ACC112 (cell line): ENCODE results near the gene CCL2.
A peak's percentile ranks its signal among the peaks of the same experiment; 100 is the strongest.

Experiments used
- H2AFZ ChIP-seq: fragments of 200-600 bp; sonication (generic); one replicate; pipeline ENCODE4 v1.6.0; 2017; ENCODE audit warnings: antibody characterized with exemption, low read length; ENCODE audit not compliant: unreplicated experiment
- H3K27ac ChIP-seq: fragments of 200-600 bp; sonication (generic); 2 replicates; pipeline ENCODE4 v1.5.1; 2014; ENCODE audit warnings: low read depth, mild to moderate bottlenecking, antibody characterized with exemption, low read length, moderate library complexity
- H3K27me3 ChIP-seq: fragments of 200-600 bp; sonication (generic); 2 replicates; pipeline ENCODE4 v1.6.1; 2014; ENCODE audit warnings: mild to moderate bottlenecking, antibody characterized with exemption, low read length, moderate library complexity, mixed read lengths; ENCODE audit not compliant: insufficient read depth
- H3K36me3 ChIP-seq: fragments of 200-600 bp; sonication (generic); 2 replicates; pipeline ENCODE4 v1.6.1; 2016; ENCODE audit warnings: mild to moderate bottlenecking, antibody characterized with exemption, low read length, moderate library complexity, mixed read lengths; ENCODE audit not compliant: insufficient read depth
- H3K4me1 ChIP-seq: fragments of 200-600 bp; sonication (generic); one replicate; pipeline ENCODE4 v1.6.1; 2016; ENCODE audit warnings: low read length, mixed read lengths; ENCODE audit not compliant: insufficient read depth, unreplicated experiment, control insufficient read depth
- H3K4me3 ChIP-seq: fragments of 200-600 bp; sonication (generic); 2 replicates; pipeline ENCODE4 v1.5.1; 2014; ENCODE audit warnings: mild to moderate bottlenecking, low read depth, low read length
- H3K79me2 ChIP-seq: fragments of 200-600 bp; sonication (generic); one replicate; pipeline ENCODE4 v1.6.0; 2016; ENCODE audit warnings: low read length; ENCODE audit not compliant: control insufficient read depth, unreplicated experiment, insufficient read depth

Gene CCL2

GRCh38 chr17:34261568-34262337, 6.7 kb downstream of the CCL2 start:
- no peak overlapping the region for H3K27ac ChIP-seq
- no peaks in the 10 kb centered on the region for H3K27me3 ChIP-seq
- H3K36me3 ChIP-seq = no peaks in the 10 kb centered on the region
- H3K79me2 ChIP-seq = no peaks in the 10 kb centered on the region
- H3K4me3 ChIP-seq = no peak overlapping the region
- no peak overlapping the region for H2AFZ ChIP-seq
- H3K4me1 ChIP-seq = peaks cover 13% of the 10 kb centered on the region

- no peak overlapping the region for H2AFZ ChIP-seq
Observed at GRCh38 chr17:34265711-34266110, 10.6 kb downstream of the CCL2 start.

GRCh38 chr17:34269969-34270368, 14.9 kb downstream of the CCL2 start, which contains the start of gene CCL7:
CCL7 (plus strand) TSS chr17:34270221; CDS start chr17:34270291, 70 bp downstream.
- H3K27ac ChIP-seq = no peak within 1 kb of the TSS

More at GRCh38 chr17:34265711-34266110, 10.6 kb downstream of the CCL2 start:
- Histone ChIP-seq H3K4me3 (no peak overlapping the region), H3K27ac (no peak overlapping the region), H3K79me2 (no peaks in the 10 kb centered on the region), H3K36me3 (no peaks in the 10 kb centered on the region), H3K27me3 (no peaks in the 10 kb centered on the region), H3K4me1 (peaks cover 8% of the 10 kb centered on the region)

GRCh38 chr17:34275881-34276280, 20.8 kb downstream of the CCL2 start:
- H3K27me3 ChIP-seq = 0 out of 2 replicates have a peak, but pooled peaks cover 3% of the 10 kb centered on the region
- H2AFZ ChIP-seq = no peak overlapping the region
- peaks cover 10% of the 10 kb centered on the region for H3K4me1 ChIP-seq
- no peak overlapping the region for H3K4me3 ChIP-seq
- no peaks in the 10 kb centered on the region for H3K36me3 ChIP-seq
- H3K79me2 ChIP-seq = no peaks in the 10 kb centered on the region
- H3K27ac ChIP-seq = peak overlapping the region; percentile 48; the same call in 1 of the 2 replicates

More at GRCh38 chr17:34269969-34270368, 14.9 kb downstream of the CCL2 start, which contains the start of gene CCL7:
- no peak within 1 kb of the TSS for H3K4me3 ChIP-seq
- no peaks in the 10 kb centered on the region for H3K36me3 ChIP-seq
- no peaks in the 10 kb centered on the region for H3K27me3 ChIP-seq
- no peak within 1 kb of the TSS for H2AFZ ChIP-seq
- H3K79me2 ChIP-seq = no peaks in the 10 kb centered on the region
- H3K4me1 ChIP-seq = peaks cover 8% of the 10 kb centered on the region

DNA sequence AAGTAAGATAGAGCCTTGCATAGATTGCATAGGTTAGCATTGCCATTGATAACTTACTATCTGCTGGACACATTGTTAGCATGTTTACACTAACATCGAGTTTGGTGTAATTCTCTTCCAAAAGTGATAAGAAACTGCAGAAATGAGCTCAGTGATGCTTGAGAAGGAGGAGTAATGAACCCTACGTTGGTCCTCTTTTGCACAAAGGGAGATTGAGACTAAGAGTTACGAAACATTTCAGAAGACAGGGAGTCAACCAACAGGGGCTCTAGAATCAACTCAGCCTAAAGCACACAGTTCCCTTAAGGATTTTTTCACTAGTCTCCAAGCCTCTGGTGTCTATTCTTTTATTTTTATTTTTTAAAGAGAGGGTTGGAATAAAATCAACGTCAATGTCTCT, 21.7 kb downstream of the CCL2 start:
- Histone ChIP-seq H3K4me1 (peaks cover 10% of the 10 kb centered on the region), H3K36me3 (no peaks in the 10 kb centered on the region), H3K79me2 (no peaks in the 10 kb centered on the region), H2AFZ (no peak overlapping the region), H3K4me3 (no peak overlapping the region), H3K27me3 (0 out of 2 replicates have a peak, but pooled peaks cover 3% of the 10 kb centered on the region), H3K27ac (no peak overlapping the region)

DNA sequence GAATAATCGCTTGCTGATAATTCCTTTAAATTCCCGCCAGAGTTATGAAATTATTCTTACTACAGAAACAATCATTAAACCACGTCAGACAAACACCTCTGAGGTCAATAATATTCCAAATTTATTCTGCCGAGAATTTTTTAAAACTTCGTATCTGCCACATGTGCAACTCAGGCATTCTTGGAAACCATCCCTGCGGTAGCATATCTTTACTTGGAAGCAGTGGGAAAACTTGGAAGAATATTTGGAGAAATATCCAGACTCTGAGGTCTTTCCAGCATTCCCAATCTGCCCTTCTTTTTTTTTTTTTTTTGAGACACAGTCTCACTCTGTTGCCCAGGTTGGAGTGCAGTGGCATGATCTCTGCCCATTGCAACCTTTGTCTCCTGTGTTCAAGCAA, 28.5 kb downstream of the CCL2 start:
- no peak overlapping the region for H2AFZ ChIP-seq
- peaks cover 16% of the 10 kb centered on the region for H3K4me1 ChIP-seq
- no peak overlapping the region for H3K27ac ChIP-seq
- H3K4me3 ChIP-seq = no peak overlapping the region
- no peaks in the 10 kb centered on the region for H3K36me3 ChIP-seq
- no peaks in the 10 kb centered on the region for H3K79me2 ChIP-seq
- peaks cover 25% of the 10 kb centered on the region; the same call in 1 of the 2 replicates for H3K27me3 ChIP-seq

DNA sequence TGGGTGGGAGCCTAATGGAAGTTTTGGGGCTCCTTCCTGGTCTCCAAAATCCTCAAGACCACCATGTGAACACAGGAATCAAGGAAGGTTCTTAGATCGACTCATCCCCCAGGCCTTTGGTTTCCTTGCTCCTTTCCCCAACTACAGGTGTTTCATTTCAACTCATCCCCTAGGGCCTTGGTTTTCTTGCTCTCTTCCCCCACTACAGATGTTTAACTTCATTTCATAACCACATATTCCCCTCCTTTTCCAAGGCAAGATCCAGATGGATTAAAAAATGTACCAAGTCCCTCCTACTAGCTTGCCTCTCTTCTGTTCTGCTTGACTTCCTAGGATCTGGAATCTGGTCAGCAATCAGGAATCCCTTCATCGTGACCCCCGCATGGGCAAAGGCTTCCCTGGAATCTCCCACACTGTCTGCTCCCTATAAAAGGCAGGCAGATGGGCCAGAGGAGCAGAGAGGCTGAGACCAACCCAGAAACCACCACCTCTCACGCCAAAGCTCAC, 30.3 kb downstream of the CCL2 start, which contains the start of gene CCL11:
TSS of gene CCL11 (plus strand) at position 457 of the 507 bp plus-strand sequence. CDS start 67 bp downstream, outside the sequence.
- no peak within 1 kb of the TSS for H3K4me3 ChIP-seq
- H3K27me3 ChIP-seq = peaks cover 21% of the 10 kb centered on the region; the same call in 1 of the 2 replicates
- H3K36me3 ChIP-seq = no peaks in the 10 kb centered on the region
- H2AFZ ChIP-seq = no peak within 1 kb of the TSS
- H3K4me1 ChIP-seq = peaks cover 17% of the 10 kb centered on the region
- H3K27ac ChIP-seq = no peak within 1 kb of the TSS
- no peaks in the 10 kb centered on the region for H3K79me2 ChIP-seq

- no peak overlapping the region for H2AFZ ChIP-seq
- no peak overlapping the region; the same call in 1 of the 2 replicates for H3K4me3 ChIP-seq
- H3K27me3 ChIP-seq = peaks cover 21% of the 10 kb centered on the region; the same call in 1 of the 2 replicates
- H3K27ac ChIP-seq = peak overlapping the region; percentile 2; the same call in 1 of the 2 replicates
- H3K79me2 ChIP-seq = no peaks in the 10 kb centered on the region
- peaks cover 17% of the 10 kb centered on the region for H3K4me1 ChIP-seq
- H3K36me3 ChIP-seq = no peaks in the 10 kb centered on the region
Observed at GRCh38 chr17:34287875-34288274, 32.8 kb downstream of the CCL2 start.

- H3K79me2 ChIP-seq = no peaks in the 10 kb centered on the region
- H3K27me3 ChIP-seq = peaks cover 11% of the 10 kb centered on the region; the same call in 1 of the 2 replicates
- no peak overlapping the region for H3K4me3 ChIP-seq
- H3K36me3 ChIP-seq = no peaks in the 10 kb centered on the region
- no peak overlapping the region for H2AFZ ChIP-seq
- peaks cover 17% of the 10 kb centered on the region for H3K4me1 ChIP-seq
- no peak overlapping the region for H3K27ac ChIP-seq
Observed at GRCh38 chr17:34290586-34290985, 35.5 kb downstream of the CCL2 start.

- Histone ChIP-seq H3K79me2 (no peaks in the 10 kb centered on the region), H3K4me1 (peaks cover 17% of the 10 kb centered on the region), H3K4me3 (no peak overlapping the region), H2AFZ (no peak overlapping the region), H3K27ac (no peak overlapping the region), H3K27me3 (no peaks in the 10 kb centered on the region), H3K36me3 (no peaks in the 10 kb centered on the region)
Observed at GRCh38 chr17:34291721-34292348, 36.8 kb downstream of the CCL2 start.
